ENCODE measurements around the gene FAM174C.

The FAM174C gene

GRCh38 chr19:1260749-1261537, 14.4 kb upstream of the FAM174C start:
- in situ Hi-C loops (cut with MboI; ENCODE audit: low sequenced_read_pairs) = no loop called here

- in situ Hi-C loops (cut with MboI; ENCODE audit: low sequenced_read_pairs) = no loop called here
These were observed 13.9 kb upstream of the FAM174C start for GRCh38 chr19:1261538-1261797.

- in situ Hi-C loops (cut with MboI; ENCODE audit: low sequenced_read_pairs) = no loop called here
These were observed 13.3 kb upstream of the FAM174C start for GRCh38 chr19:1261798-1262622.

GRCh38 chr19:1262623-1263123, 12.7 kb upstream of the FAM174C start:
- in situ Hi-C loops (cut with MboI; ENCODE audit: low sequenced_read_pairs) = no loop called here

- in situ Hi-C loops (cut with MboI; ENCODE audit: low sequenced_read_pairs) = no loop called here
These were observed 12.1 kb upstream of the FAM174C start for GRCh38 chr19:1263188-1263587.

- in situ Hi-C loops (cut with MboI; ENCODE audit: low sequenced_read_pairs) = no loop called here
These were observed 10.3 kb upstream of the FAM174C start for GRCh38 chr19:1264801-1265614.

- in situ Hi-C loops (cut with MboI; ENCODE audit: low sequenced_read_pairs) = no loop called here
These were observed 9.7 kb upstream of the FAM174C start for GRCh38 chr19:1265615-1266128.

- in situ Hi-C loops (cut with MboI; ENCODE audit: low sequenced_read_pairs) = no loop called here
These were observed 9.0 kb upstream of the FAM174C start for GRCh38 chr19:1266129-1266915.

GRCh38 chr19:1266916-1267476, 8.3 kb upstream of the FAM174C start:
- in situ Hi-C loops (cut with MboI; ENCODE audit: low sequenced_read_pairs) = no loop called here

GRCh38 chr19:1267477-1268225, 7.7 kb upstream of the FAM174C start:
- in situ Hi-C loops (cut with MboI; ENCODE audit: low sequenced_read_pairs) = no loop called here

GRCh38 chr19:1268226-1269064, 6.9 kb upstream of the FAM174C start:
- in situ Hi-C loops (cut with MboI; ENCODE audit: low sequenced_read_pairs) = no loop called here

- in situ Hi-C loops (cut with MboI; ENCODE audit: low sequenced_read_pairs) = no loop called here
These were observed 6.3 kb upstream of the FAM174C start, which contains the start of gene CIRBP for GRCh38 chr19:1269065-1269477. Gene CIRBP (plus strand): TSS chr19:1269332. CDS start chr19:1270934, 1,602 bp downstream.

GRCh38 chr19:1269478-1270212, 5.7 kb upstream of the FAM174C start:
- in situ Hi-C loops (cut with MboI; ENCODE audit: low sequenced_read_pairs) = loop anchor here (10.0 kb wide), 1 partner anchor 105 kb away; no protein-coding TSS in a partner anchor

- in situ Hi-C loops (cut with MboI; ENCODE audit: low sequenced_read_pairs) = loop anchor here (10.0 kb wide), 1 partner anchor 104 kb away; no protein-coding TSS in a partner anchor
These were observed 5.0 kb upstream of the FAM174C start for GRCh38 chr19:1270213-1270853.

GRCh38 chr19:1270854-1271527, 4.3 kb upstream of the FAM174C start:
- in situ Hi-C loops (cut with MboI; ENCODE audit: low sequenced_read_pairs) = loop anchor here (10.0 kb wide), 1 partner anchor 104 kb away; no protein-coding TSS in a partner anchor

Measured in HL-60/S4 treated with retinoic acid at 250 ng/mL for 4 days and 3 days (cell line).